ENCODE data around the gene TSPO2.

Gene TSPO2

DNA sequence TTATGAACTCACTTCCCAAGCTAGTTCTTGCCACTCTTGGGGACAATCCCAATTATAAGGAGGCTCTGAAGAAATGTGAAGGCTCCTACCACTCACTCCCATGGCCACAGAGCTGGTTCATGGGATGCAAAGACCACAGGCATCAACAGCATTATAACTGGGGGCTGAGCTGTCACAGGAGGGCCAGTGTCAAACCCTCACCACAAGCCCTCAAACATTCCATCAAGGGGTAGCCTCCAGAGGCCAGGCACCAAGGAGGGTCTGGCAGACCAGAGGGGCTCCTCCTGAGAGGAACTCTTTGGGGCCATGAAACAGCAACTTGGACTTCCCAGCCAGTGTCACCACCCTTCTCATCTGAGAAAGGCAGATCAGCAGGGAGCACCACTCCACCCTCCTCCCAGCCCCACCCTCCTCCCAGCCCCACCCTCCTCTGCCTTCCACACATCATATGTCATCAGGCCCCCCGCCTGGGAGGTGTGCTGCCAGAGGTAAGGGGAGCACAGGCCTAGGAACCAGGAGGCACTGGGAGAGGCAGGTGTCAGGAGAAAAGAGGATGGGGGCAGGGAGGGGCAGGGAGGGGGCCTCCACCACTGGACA, 1.2 kb upstream of the TSPO2 start:
- DNase-seq (ENCODE audit: low read depth, low spot score), result no peak
- in situ Hi-C loops (cut with HindIII; ENCODE audit: low sequenced_read_pairs), result no loop called here
- H3K4me3 ChIP-seq (ENCODE audit: low read depth, low read length), result no peak overlapping the region
- TF ChIP-seq, protein P1, sequence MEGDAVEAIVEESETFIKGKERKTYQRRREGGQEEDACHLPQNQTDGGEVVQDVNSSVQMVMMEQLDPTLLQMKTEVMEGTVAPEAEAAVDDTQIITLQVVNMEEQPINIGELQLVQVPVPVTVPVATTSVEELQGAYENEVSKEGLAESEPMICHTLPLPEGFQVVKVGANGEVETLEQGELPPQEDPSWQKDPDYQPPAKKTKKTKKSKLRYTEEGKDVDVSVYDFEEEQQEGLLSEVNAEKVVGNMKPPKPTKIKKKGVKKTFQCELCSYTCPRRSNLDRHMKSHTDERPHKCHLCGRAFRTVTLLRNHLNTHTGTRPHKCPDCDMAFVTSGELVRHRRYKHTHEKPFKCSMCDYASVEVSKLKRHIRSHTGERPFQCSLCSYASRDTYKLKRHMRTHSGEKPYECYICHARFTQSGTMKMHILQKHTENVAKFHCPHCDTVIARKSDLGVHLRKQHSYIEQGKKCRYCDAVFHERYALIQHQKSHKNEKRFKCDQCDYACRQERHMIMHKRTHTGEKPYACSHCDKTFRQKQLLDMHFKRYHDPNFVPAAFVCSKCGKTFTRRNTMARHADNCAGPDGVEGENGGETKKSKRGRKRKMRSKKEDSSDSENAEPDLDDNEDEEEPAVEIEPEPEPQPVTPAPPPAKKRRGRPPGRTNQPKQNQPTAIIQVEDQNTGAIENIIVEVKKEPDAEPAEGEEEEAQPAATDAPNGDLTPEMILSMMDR (IDR thresholded peaks at IDR 0.05; ENCODE audit: low read depth, low read length), result no peak

DNA sequence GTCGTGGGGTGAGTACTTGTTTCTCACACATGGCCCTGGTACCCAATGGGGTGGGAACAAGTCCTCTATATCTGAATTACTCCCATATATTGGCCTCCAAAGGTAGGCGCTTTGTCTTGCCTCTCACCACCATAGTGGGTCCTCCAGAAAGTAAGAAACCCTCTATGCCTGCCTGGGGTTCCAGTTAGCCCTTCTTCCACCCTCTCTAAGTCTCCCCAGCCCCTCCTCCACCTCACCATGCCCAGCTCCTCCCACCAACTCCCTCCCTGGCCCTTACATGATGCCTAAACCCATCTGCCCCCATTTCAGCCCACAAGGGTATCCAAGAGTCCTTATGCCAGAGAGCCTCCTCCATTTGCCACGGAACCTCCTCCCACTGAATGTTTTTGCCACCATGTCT, 884 bp downstream of the TSPO2 start:
- no peak for DNase-seq (ENCODE audit: low read depth, low spot score)
- in situ Hi-C loops (cut with HindIII; ENCODE audit: low sequenced_read_pairs), result no loop called here
- H3K4me3 ChIP-seq (ENCODE audit: low read depth, low read length), result no peak overlapping the region
- TF ChIP-seq, protein P1 (IDR thresholded peaks at IDR 0.05; ENCODE audit: low read depth, low read length), result no peak

DNA sequence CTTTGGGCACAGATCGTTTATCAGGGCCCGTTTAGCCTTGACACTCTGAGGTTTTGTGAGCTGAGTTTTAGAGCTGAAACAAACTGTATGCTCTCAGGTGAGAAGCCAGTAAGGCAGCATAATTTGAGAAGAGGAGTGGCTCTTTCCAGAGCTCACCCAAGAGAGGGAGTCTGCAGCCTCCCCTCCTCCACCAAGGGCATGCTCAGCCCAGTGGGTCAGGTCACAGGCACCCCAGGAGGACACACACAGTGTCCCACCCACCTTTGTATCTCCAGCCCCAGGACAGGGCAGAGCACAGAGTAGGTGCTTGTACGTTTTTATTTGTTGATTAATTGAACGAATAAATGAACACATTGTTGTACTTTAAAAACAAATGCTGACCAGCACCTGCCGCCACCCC, 3.4 kb downstream of the TSPO2 start:
- in situ Hi-C loops (cut with HindIII; ENCODE audit: low sequenced_read_pairs), result no loop called here
- H3K4me3 ChIP-seq (ENCODE audit: low read depth, low read length), result no peak overlapping the region
- DNase-seq (ENCODE audit: low read depth, low spot score), result no peak
- TF ChIP-seq, protein P1 (IDR thresholded peaks at IDR 0.05; ENCODE audit: low read depth, low read length), result no peak

DNA sequence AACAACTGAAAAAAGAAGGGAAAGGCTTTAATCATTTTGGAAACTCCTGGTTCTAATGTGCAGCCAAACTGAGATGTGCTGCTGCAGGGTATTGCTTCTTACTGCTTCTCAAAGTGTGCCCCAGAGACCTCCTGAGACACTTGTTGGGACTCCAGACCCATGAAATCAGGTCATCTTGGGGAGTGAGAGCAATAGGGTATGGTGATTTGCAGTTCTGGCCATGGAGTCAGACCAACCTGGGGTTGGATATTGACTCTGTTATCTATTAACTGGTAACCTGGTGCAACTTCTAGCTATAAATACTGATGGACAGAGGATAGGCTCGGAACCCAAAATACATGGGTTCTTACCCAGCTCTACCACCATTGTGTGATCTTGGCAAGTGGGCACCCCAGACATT, 3.8 kb downstream of the TSPO2 start:
- TF ChIP-seq, protein P1 (IDR thresholded peaks at IDR 0.05; ENCODE audit: low read depth, low read length), result no peak
- no peak for DNase-seq (ENCODE audit: low read depth, low spot score)
- in situ Hi-C loops (cut with HindIII; ENCODE audit: low sequenced_read_pairs), result no loop called here
- no peak overlapping the region for H3K4me3 ChIP-seq (ENCODE audit: low read depth, low read length)

DNA sequence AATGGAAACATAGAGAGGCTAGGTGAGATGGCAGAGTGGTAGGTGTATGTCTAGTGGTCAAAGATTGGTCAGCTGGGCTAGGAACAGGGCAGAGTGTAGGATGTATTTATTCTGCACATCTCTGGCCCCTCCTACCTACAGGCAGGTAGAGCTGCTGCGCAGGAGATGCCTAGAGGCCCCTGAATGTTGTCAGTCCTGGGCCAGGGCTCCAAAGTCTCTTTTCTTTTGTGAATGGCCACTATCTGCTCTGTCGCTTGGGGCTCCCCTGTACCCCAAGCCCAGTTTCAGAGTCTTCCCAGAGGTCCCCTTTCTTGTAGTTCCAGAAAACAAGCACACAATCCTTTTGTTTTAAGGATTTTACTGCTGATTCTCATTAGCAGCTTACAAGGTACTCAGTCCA, 5.0 kb downstream of the TSPO2 start:
- H3K4me3 ChIP-seq (ENCODE audit: low read depth, low read length), result no peak overlapping the region
- in situ Hi-C loops (cut with HindIII; ENCODE audit: low sequenced_read_pairs), result no loop called here
- TF ChIP-seq, protein P1 (IDR thresholded peaks at IDR 0.05; ENCODE audit: low read depth, low read length), result no peak

DNA sequence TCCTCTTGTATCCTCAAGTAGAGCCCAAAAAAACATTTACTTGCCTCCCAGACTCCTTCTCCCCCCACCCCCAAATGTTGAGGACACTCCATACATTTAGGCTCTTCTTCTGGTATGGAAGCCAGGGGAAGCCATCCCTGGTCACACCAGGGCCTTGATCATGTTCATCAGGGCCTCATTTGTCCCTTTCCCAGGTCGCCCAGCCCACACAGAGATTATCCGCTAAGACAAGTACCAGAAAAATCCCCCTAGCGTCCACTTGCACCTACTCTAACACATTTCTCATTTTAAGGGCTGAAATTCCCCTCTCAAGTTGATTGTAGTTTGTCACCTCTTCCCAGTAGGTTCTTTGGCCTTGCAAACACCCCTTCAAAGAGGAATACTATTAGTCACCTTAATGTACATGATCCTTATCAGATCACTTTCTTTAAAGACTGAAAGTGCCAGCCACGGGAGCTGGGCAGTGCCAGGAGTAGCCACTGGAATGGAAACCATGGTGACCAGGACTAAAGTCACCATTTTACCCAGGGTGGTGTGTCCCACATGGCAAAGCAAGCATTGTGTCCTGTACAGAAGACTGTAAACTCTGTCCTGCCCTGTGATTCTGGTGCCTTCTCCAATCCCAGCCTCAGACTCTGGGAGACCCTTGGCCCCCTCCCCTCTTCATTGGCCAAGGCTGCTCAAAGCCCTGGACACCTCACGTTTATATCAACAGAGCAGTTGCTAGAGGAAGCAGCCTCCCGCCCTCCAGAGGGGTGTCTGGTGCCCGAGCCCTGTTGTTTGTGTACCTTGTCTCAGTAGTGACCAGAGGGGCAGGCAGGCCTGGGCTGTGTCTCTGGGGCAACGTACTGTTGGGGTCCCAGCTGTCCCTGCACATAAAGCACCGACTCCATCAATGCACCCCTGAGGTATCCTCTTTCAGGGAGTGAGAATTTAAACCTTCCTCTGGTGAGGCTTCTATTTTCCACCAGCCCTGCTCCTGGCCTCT, 5.8 kb downstream of the TSPO2 start:
- H3K4me3 ChIP-seq (ENCODE audit: low read depth, low read length), result no peak overlapping the region
- DNase-seq (ENCODE audit: low read depth, low spot score), result no peak
- in situ Hi-C loops (cut with HindIII; ENCODE audit: low sequenced_read_pairs), result no loop called here
- TF ChIP-seq, protein P1 (IDR thresholded peaks at IDR 0.05; ENCODE audit: low read depth, low read length), result no peak

More for the DNA sequence above, 5.0 kb downstream of the TSPO2 start:
- DNase-seq (ENCODE audit: low read depth, low spot score), result no peak

Data from astrocyte of the spinal cord (primary cell).